GM21526 (cell line): Measurements from ENCODE around the gene MALRD1.

ENCODE experiments used
- ATAC-seq: cut with Tn5 transposase; IDR thresholded peaks from one replicate; pipeline ENCODE4 v1.9.1; 2021; ENCODE audit warnings: moderate library complexity; ENCODE audit not compliant: unreplicated experiment, low FRiP score

The MALRD1 gene

DNA sequence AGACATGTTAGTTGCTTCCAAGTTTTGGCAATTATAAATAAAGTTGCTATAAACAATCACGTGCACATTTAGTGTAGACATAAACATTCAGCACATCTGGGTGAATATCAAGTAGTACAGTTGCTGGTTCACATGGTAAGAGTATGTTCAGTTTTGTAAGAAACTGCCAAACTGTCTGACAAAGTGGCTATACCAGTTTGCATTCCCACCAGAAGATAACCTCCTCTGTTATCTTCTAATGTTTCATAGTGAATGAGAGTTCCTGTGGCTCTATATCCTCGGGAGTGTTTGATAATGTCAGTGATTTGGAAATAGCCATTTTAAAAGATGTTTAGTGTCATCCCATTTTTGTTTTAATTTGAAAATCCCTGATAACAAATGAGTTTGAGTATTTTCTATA is 508.1 kb downstream of the MALRD1 start:
- no peak for ATAC-seq

- no peak for ATAC-seq
Measured at GRCh38 chr10:19561181-19561580, 512.6 kb downstream of the MALRD1 start.

- no peak for ATAC-seq
Measured at GRCh38 chr10:19563388-19564141, 515.0 kb downstream of the MALRD1 start.

DNA sequence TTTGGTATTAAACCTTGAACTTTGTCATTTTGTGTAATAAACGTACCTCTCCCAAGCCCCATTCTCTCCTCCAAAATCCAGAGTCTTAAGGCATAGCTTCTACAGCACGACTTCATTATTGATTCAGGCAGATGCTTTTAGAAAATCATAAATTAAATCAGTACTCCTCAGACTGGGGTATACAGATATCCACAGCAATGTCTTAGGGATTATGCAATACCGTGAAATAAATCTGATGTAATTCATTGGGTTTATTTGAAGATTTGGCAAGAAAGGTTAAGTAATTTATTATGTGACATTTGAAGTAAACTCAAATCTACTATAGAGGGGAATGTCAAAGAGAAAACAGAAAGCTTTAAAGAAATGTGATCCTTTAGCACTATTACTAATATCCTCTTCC is 521.5 kb downstream of the MALRD1 start:
- ATAC-seq = no peak

GRCh38 chr10:19570991-19571390 is 522.4 kb downstream of the MALRD1 start:
- no peak for ATAC-seq

DNA sequence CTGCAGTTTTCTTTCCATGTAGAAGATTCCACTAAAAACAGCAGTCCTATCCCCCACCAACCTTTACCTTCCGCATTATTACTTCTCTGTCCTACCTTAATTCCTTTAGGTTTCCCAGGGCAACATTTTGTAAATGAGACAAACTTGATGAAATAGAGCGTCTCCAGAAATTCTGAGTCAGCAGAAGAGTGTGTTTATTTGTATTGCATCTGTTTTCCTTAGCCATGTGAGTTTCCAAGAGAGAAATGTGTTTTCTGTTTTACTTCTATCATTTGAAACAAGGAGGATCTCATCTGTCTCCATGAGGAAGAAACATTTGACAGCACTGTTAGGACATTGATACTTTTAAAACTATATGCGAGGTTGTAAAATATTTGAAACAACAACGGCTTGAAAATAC is 523.5 kb downstream of the MALRD1 start:
- ATAC-seq = no peak

- ATAC-seq = no peak
Measured at GRCh38 chr10:19576576-19576975, 528.0 kb downstream of the MALRD1 start.

GRCh38 chr10:19577381-19577780 is 528.8 kb downstream of the MALRD1 start:
- ATAC-seq = no peak

DNA sequence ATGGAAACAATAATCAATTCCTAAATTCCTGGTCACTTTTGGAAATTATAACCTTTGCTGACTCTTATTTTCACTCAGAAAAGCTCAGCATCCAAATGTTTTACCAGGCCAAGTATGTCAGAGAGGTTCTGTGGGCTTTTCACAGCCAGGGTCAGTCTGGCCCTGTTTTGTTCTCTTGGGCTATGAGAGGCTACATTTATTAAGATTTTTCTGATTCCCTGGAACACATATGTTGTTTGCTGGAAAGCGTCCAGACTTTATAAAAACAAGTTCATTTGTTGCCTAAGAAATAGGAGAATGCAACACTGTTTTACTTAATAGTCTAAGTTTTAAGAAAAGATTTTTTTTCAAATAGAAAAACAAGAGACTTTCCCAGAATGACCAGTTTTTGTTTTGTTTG is 529.2 kb downstream of the MALRD1 start:
- no peak for ATAC-seq

DNA sequence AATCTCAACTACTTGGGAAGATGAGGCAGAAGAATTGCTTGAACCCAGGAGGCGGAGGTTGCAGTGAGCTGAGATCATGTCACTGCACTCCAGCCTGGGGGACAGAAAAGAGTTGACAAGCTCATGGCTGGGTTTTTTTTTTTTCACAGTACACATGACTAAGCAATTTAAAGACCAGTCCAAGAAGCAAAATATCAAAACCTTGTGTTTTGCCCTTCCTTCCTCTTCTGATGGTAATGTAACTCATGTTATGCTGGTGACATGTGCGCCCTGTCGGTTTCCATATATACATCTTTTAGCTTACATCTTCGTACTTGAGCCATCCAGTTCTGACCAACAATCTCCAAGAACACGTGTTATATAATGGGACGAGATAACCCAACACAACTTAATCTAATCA is 530.0 kb downstream of the MALRD1 start:
- no peak for ATAC-seq

DNA sequence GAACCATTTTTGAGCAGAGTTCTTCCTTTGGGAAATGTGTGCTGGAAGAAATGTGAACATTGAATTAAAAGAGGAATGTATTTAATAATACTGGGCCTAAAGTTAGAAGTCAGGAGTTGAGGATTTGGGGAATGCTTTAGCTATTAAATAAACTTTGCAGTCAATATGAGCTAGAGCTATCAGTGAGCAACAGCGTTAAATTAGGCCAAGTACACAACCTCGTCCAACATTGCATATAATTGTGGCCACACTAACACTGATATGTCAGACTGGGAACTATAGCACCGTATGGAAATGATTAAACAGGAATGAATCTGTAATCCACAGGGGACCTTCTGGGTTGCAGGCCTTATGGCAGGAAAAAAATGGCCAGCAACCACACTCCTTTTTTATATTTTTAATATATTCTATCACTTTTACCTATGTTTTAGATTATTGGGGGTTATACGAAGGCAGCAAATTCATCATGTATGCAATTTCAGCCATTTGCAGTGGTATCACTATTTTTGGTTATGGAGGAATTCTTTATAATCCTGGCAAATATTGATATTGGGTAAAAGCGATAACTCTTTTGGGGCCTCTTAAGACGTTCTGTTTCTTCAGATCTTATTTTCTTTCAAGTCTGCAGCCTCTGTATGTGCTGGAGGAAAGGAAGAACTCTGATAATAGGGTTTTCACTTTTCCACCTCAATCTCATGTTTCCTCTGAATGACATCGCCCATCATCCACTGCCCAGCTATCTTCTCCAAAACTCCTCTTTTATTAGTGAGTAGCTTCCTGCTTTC is 531.4 kb downstream of the MALRD1 start:
- no peak for ATAC-seq

GRCh38 chr10:19580691-19581090 is 532.1 kb downstream of the MALRD1 start:
- no peak for ATAC-seq

GRCh38 chr10:19588608-19589007 is 540.0 kb downstream of the MALRD1 start:
- no peak for ATAC-seq

DNA sequence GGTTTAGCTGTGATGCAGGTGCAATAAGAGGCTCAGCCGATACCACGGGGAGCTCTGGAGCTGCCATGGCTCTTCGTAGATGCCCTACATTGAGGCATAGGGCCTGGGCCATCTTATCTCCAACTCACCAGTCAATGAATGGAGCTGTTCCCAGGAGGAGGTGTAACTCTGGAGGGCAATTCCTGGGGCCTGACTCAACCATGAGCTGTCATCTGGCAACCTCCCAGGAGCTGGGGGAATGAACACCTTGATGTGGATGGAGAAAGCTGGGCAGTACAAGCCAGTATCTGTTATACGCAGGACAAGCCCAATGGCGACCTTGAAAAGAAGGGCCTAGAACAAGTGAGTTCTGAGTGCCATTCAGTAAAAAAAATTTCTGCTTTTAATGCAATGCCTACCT is 543.7 kb downstream of the MALRD1 start:
- no peak for ATAC-seq

DNA sequence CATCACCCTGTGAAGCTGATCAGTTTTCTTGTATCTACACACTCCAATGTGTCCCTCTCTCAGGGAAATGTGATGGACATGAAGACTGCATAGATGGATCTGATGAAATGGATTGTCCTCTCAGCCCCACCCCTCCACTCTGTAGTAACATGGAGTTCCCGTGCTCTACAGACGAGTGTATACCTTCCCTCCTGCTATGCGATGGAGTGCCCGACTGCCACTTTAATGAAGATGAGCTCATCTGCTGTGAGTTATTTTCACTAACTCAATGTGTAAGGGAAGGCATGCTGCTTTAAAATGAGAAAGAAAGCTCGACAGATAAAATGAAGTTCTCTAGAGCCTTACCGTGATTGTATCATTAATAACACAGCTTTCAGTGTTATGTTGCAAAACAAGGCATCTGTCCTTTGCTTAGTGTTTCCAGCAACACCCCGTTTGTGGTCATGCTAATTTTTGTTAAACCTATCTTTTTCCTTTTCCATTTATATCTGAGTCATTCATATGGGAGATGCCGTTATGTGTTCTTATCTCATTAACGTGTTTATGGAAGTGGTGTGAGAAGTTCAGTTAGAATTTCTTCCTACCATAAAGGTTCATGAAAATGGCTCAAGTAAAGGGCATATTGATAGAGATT is 546.7 kb downstream of the MALRD1 start:
- no peak for ATAC-seq

DNA sequence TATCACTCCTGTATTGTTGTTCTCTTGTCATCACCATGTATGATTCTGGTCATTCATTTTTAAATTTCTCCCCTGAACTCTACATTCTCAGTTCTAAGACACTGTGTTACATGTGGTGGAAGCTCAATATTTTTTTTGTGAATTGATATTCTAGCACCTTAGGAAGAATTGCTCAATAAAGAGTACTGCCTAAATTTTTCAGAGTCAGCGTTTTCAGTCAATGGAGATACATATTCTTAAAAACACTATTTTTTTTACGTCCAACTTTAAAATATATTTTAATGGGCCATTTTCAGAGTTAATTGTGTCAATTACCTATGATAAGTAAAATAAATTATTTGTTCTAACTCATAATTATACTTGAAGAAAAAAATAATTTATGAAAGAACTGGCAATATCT is 557.2 kb downstream of the MALRD1 start:
- ATAC-seq = no peak

- no peak for ATAC-seq
Measured at GRCh38 chr10:19606968-19607367, 558.4 kb downstream of the MALRD1 start.

DNA sequence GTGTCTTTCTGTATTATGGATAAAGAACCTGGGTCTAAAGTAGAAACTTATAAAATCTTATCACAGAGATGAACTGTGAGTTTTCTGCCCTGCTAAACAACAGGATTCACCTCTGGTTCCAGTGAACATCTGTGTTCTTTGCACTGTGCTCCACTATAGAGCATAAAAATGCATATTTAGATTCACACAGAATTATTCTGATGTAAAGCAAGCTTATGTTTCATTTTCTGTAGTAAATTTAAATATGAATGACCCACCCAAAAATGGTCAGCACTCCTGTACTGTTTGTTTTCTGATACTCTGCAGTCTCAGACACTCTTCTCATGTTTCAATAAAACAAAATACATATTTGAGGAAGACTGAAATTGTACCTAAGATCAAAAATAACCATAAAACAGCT is 563.2 kb downstream of the MALRD1 start:
- no peak for ATAC-seq

GRCh38 chr10:19616966-19617365 is 568.4 kb downstream of the MALRD1 start:
- no peak for ATAC-seq

GRCh38 chr10:19620811-19621210 is 572.2 kb downstream of the MALRD1 start:
- ATAC-seq = no peak

DNA sequence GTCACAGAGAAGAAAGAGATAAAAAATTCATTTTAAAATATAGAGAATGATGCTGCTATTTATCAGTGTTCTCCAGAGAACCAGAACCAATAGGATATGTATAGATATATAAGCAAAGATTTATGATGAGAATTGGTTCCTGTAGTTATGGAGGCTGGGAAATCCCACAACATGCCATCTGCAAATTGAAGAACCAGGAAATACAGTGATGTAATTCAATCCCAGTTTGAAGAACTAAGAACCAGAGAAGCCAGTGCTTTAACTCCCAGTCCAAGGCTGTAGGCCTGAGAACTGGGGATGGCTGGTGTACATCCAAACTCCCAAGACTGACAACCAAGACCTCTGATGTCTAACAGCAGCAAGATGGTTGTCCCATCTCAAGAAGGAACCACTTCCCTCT is 574.7 kb downstream of the MALRD1 start:
- no peak for ATAC-seq

- no peak for ATAC-seq
Measured at GRCh38 chr10:19626156-19626555, 577.6 kb downstream of the MALRD1 start.
